H1 (cell line): ENCODE results near the gene NCOA1. TPM values are rescaled to one million over a fixed set of nuclear protein-coding genes. Genes with fewer than 3 reads are reported as not detected.

ENCODE experiments used
- CTCF ChIA-PET: fragments of 300-600 bp; sonication (Branson Sonifier 250); formaldehyde crosslinking; loops from one replicate; lab custom pipeline; 2021; ENCODE audit not compliant: partially characterized antibody; lab: Charles Lee
- POLR2A ChIA-PET: fragments of 300-600 bp; sonication (Branson Sonifier 250); formaldehyde crosslinking; loops from one replicate; lab custom pipeline; 2021; ENCODE audit warnings: inconsistent platforms; ENCODE audit not compliant: partially characterized antibody; lab: Charles Lee
- DNase-seq, 2 experiments: peaks; one replicate each; pipeline versions ENCODE4 v3.0.0 to v3.0.0-alpha.2; 2010 to 2022; ENCODE audit warnings: low spot score in 2 of 2, low read depth in 1 of 2, mixed read lengths in 1 of 2
- FAIRE-seq: peaks from 2 replicates; lab custom pipeline; 2011; peaks lifted over from hg19 to GRCh38; lab: Jason Lieb, UNC
- H2AFZ ChIP-seq: 2 replicates; pipeline ENCODE4 v1.8.1; 2012; ENCODE audit warnings: low read length, inconsistent platforms
- H2AK5ac ChIP-seq: 2 replicates; pipeline ENCODE4 v1.6.1; 2013; ENCODE audit warnings: low read depth, low read length
- H2BK120ac ChIP-seq: replicated peaks from 2 replicates; pipeline ENCODE3; 2013; ENCODE audit warnings: low read depth, low read length, inconsistent platforms
- H2BK12ac ChIP-seq: 2 replicates; pipeline ENCODE4 v1.6.1; 2013; ENCODE audit warnings: low read depth, low read length
- H2BK15ac ChIP-seq: 2 replicates; pipeline ENCODE4 v1.6.1; 2013; ENCODE audit warnings: low read length
- H2BK20ac ChIP-seq: 2 replicates; pipeline ENCODE4 v1.6.1; 2013; ENCODE audit warnings: low read length
- H2BK5ac ChIP-seq: 2 replicates; pipeline ENCODE4 v1.6.1; 2013; ENCODE audit warnings: low read depth, low read length
- H3K14ac ChIP-seq: 2 replicates; pipeline ENCODE4 v1.6.1; 2013; ENCODE audit warnings: inconsistent platforms; ENCODE audit not compliant: insufficient read length
- H3K18ac ChIP-seq: 2 replicates; pipeline ENCODE4 v1.6.1; 2013; ENCODE audit warnings: low read length; ENCODE audit errors: extremely low read depth
- H3K23ac ChIP-seq: 2 replicates; pipeline ENCODE4 v1.6.1; 2013; ENCODE audit warnings: inconsistent platforms; ENCODE audit not compliant: insufficient read length
- H3K23me2 ChIP-seq: 2 replicates; pipeline ENCODE4 v1.6.1; 2013; ENCODE audit warnings: low read depth, low read length
- H3K27ac ChIP-seq: 2 replicates; pipeline ENCODE4 v1.6.1; 2011; ENCODE audit warnings: low read depth, low read length, inconsistent platforms
- H3K27me3 ChIP-seq, 4 experiments: replicated peaks in 1 of 4; 1 replicate in 1 of 4; 2 replicates in 3 of 4; pipeline versions ENCODE4 v1.6.1 to v1.8.1; 2011 to 2013; ENCODE audit warnings: low read length in 3 of 4, mild to moderate bottlenecking in 3 of 4, inconsistent platforms in 2 of 4, mixed read lengths in 2 of 4, moderate library complexity in 1 of 4; ENCODE audit not compliant: control insufficient read depth in 3 of 4, insufficient read depth in 3 of 4; ENCODE audit errors: extremely low read depth in 1 of 4
- H3K36me3 ChIP-seq, 4 experiments: 2 replicates each; pipeline versions ENCODE4 v1.6.1 to v1.8.1; 2011 to 2013; ENCODE audit warnings: mild to moderate bottlenecking in 4 of 4, low read length in 3 of 4, moderate library complexity in 2 of 4, control low read depth in 1 of 4, inconsistent platforms in 1 of 4; ENCODE audit not compliant: insufficient read depth in 4 of 4, control insufficient read depth in 2 of 4
- H3K4ac ChIP-seq: replicated peaks from 2 replicates; pipeline ENCODE3; 2013; ENCODE audit warnings: low read length, low read depth, mixed read lengths, inconsistent platforms; ENCODE audit not compliant: insufficient read length
- H3K4me1 ChIP-seq, 4 experiments: replicated peaks in 1 of 4; 1 replicate in 1 of 4; 2 replicates in 3 of 4; pipeline versions ENCODE4 v1.6.1 to v1.8.1; 2011 to 2013; ENCODE audit warnings: low read length in 3 of 4, inconsistent platforms in 2 of 4, mixed read lengths in 1 of 4; ENCODE audit not compliant: insufficient read depth in 4 of 4, control insufficient read depth in 3 of 4
- H3K4me2 ChIP-seq, 2 experiments: 2 replicates each; pipeline versions ENCODE4 v1.6.1 to v1.8.1; 2011 to 2013; ENCODE audit warnings: low read depth in 2 of 2, low read length in 2 of 2, control low read depth in 1 of 2, inconsistent platforms in 1 of 2, mild to moderate bottlenecking in 1 of 2; ENCODE audit not compliant: insufficient read depth in 1 of 2
- H3K4me3 ChIP-seq, 4 experiments: fragments of 200-600, 300-600 bp in 1 of 4; sonication (generic), shearing (Covaris generic), sonication (Bioruptor Twin) in 1 of 4; 2 replicates each; pipeline versions ENCODE4 v1.5.1 to v1.8.1; 2011 to 2016; ENCODE audit warnings: low read length in 4 of 4, low read depth in 3 of 4, control low read depth in 2 of 4, inconsistent platforms in 2 of 4, mild to moderate bottlenecking in 2 of 4, mixed read lengths in 1 of 4, moderate library complexity in 1 of 4; ENCODE audit not compliant: insufficient read depth in 2 of 4; ENCODE audit errors: extremely low read depth in 1 of 4
- H3K56ac ChIP-seq: replicated peaks from 2 replicates; pipeline ENCODE3; 2013; ENCODE audit warnings: low read depth, mild to moderate bottlenecking, mixed read lengths, low read length, inconsistent platforms; ENCODE audit not compliant: insufficient read length
- H3K79me1 ChIP-seq: 2 replicates; pipeline ENCODE4 v1.6.1; 2013; ENCODE audit warnings: low read depth, low read length, control low read depth
- H3K79me2 ChIP-seq, 2 experiments: 2 replicates each; pipeline versions ENCODE4 v1.6.1 to v1.8.1; 2012 to 2013; ENCODE audit warnings: low read length in 2 of 2, mild to moderate bottlenecking in 2 of 2, inconsistent platforms in 1 of 2; ENCODE audit not compliant: insufficient read depth in 2 of 2, control insufficient read depth in 1 of 2
- H3K9ac ChIP-seq, 4 experiments: replicated peaks in 1 of 4; 1 replicate in 1 of 4; 2 replicates in 3 of 4; pipeline versions ENCODE4 v1.6.1 to v1.8.1; 2011 to 2013; ENCODE audit warnings: low read depth in 3 of 4, low read length in 3 of 4, control low read depth in 2 of 4, mild to moderate bottlenecking in 2 of 4, moderate library complexity in 2 of 4, inconsistent platforms in 1 of 4; ENCODE audit errors: extremely low read depth in 1 of 4
- H3K9me3 ChIP-seq, 2 experiments: 2 replicates each; pipeline versions ENCODE4 v1.6.1 to v1.8.1; 2012 to 2013; ENCODE audit warnings: mild to moderate bottlenecking in 2 of 2, moderate library complexity in 2 of 2, control low read depth in 1 of 2, inconsistent platforms in 1 of 2, low read depth in 1 of 2, low read length in 1 of 2, mixed read lengths in 1 of 2; ENCODE audit not compliant: insufficient read depth in 2 of 2
- H4K20me1 ChIP-seq, 2 experiments: replicated peaks in 1 of 2; 2 replicates each; pipeline versions ENCODE3 to v1.8.1; 2011 to 2013; ENCODE audit warnings: inconsistent platforms in 2 of 2, low read length in 2 of 2, mild to moderate bottlenecking in 1 of 2; ENCODE audit not compliant: insufficient read depth in 2 of 2, control insufficient read depth in 1 of 2
- H4K5ac ChIP-seq: 2 replicates; pipeline ENCODE4 v1.6.1; 2013; ENCODE audit warnings: low read length, low read depth, mixed read lengths, inconsistent platforms; ENCODE audit not compliant: insufficient read length
- H4K8ac ChIP-seq: 2 replicates; pipeline ENCODE4 v1.8.0; 2013; ENCODE audit warnings: mild to moderate bottlenecking, moderate library complexity, low read length, inconsistent platforms; ENCODE audit not compliant: insufficient read depth; ENCODE audit errors: extremely low read depth
- H4K91ac ChIP-seq: replicated peaks from 2 replicates; pipeline ENCODE3; 2013; ENCODE audit warnings: low read length, mixed read lengths, inconsistent platforms; ENCODE audit not compliant: insufficient read length
- BACH1 ChIP-seq: IDR thresholded peaks from 2 replicates; pipeline ENCODE4 v1.6.1; 2012; ENCODE audit warnings: low read length, improper control_type of control experiment
- CHD1 ChIP-seq: IDR thresholded peaks from 2 replicates; pipeline ENCODE4 v1.6.1; 2012; ENCODE audit warnings: low read depth, low read length, improper control_type of control experiment
- FOSL1 ChIP-seq: IDR thresholded peaks from 2 replicates; pipeline ENCODE4 v1.6.1; 2011; ENCODE audit warnings: mild to moderate bottlenecking, low read depth, low read length, moderate library complexity; ENCODE audit not compliant: insufficient read depth
- GABPA ChIP-seq: IDR thresholded peaks from 2 replicates; pipeline ENCODE4 v1.6.1; 2011; ENCODE audit warnings: mild to moderate bottlenecking, low read length, moderate library complexity, borderline replicate concordance; ENCODE audit not compliant: insufficient read depth
- HDAC6 ChIP-seq: IDR thresholded peaks from one replicate; pipeline ENCODE4 v1.7.1; 2012; ENCODE audit warnings: low read depth, mild to moderate bottlenecking, inconsistent platforms, low read length, moderate library complexity
- KDM4A ChIP-seq: IDR thresholded peaks from one replicate; pipeline ENCODE4 v1.7.1; 2012; ENCODE audit warnings: low read depth, mild to moderate bottlenecking, moderate library complexity, low read length, inconsistent platforms; ENCODE audit not compliant: severe bottlenecking
- KDM5A ChIP-seq: fragments of 200-600 bp; IDR thresholded peaks from 2 replicates; pipeline ENCODE4 v1.7.1; 2012; ENCODE audit warnings: mild to moderate bottlenecking, low read length, inconsistent platforms, mixed read lengths
- PHF8 ChIP-seq: fragments of 200-600 bp; sonication (generic); conservative IDR thresholded peaks from 2 replicates; pipeline ENCODE4 v1.7.1; 2012; ENCODE audit warnings: low read depth, mild to moderate bottlenecking, inconsistent platforms, low read length, moderate library complexity
- POLR2AphosphoS5 ChIP-seq: IDR thresholded peaks from 2 replicates; pipeline ENCODE4 v1.6.1; 2011; ENCODE audit warnings: low read depth, low read length
- RAD21 ChIP-seq, 2 experiments: IDR thresholded peaks in 1 of 2; conservative IDR thresholded peaks in 1 of 2; 2 replicates each; pipeline ENCODE4 v1.6.1; 2011; ENCODE audit warnings: low read depth in 2 of 2, low read length in 2 of 2, improper control_type of control experiment in 1 of 2, inconsistent platforms in 1 of 2, mild to moderate bottlenecking in 1 of 2, moderate library complexity in 1 of 2
- RNF2 ChIP-seq: fragments of 200-900, 300-1000 bp; sonication (generic); IDR thresholded peaks from 2 replicates; pipeline ENCODE4 v1.7.1; 2016; ENCODE audit warnings: borderline replicate concordance, low read depth, mild to moderate bottlenecking, antibody characterized with exemption, low read length; ENCODE audit not compliant: poor library complexity, severe bottlenecking; ENCODE audit errors: missing control alignments
- SIN3A ChIP-seq, 2 experiments: IDR thresholded peaks in 1 of 2; conservative IDR thresholded peaks in 1 of 2; 2 replicates each; pipeline ENCODE4 v1.6.1; 2011 to 2012; ENCODE audit warnings: low read length in 2 of 2, improper control_type of control experiment in 1 of 2, low read depth in 1 of 2, mild to moderate bottlenecking in 1 of 2
- SIRT6 ChIP-seq: IDR thresholded peaks from one replicate; pipeline ENCODE4 v1.7.1; 2012; ENCODE audit warnings: low read length, inconsistent platforms
- SRF ChIP-seq: IDR thresholded peaks from 2 replicates; pipeline ENCODE4 v1.6.1; 2011; ENCODE audit warnings: mild to moderate bottlenecking, low read depth, low read length, moderate library complexity
- WGBS, 2 experiments: shearing (Covaris generic) in 1 of 2; methylation state at CpG; one replicate each; pipeline versions ENCODE4 v1.1.6 to v1.1.7; 2013 to 2015; ENCODE audit warnings: low lambda C conversion rate in 2 of 2, mixed read lengths in 2 of 2, inconsistent platforms in 1 of 2, low coverage in 1 of 2, missing lambda C conversion rate in 1 of 2; ENCODE audit not compliant: insufficient replicate concordance in 2 of 2, insufficient coverage in 1 of 2, insufficient read length in 1 of 2; ENCODE audit errors: extremely low coverage in 1 of 2, missing lambda C conversion rate in 1 of 2; 5-methylcytosine and 5-hydroxymethylcytosine counted together
- polyA plus RNA-seq, 7 experiments: library from polyadenylated mRNA; depleted of rRNA in 3 of 7; stranded (reverse) in 5 of 7; unstranded in 2 of 7; fragments of >200 nt in 5 of 7; fragments of 200-250 nt in 2 of 7; gene quantifications; 1 replicate in 5 of 7; 2 replicates in 1 of 7; 4 replicates in 1 of 7; pipeline versions ENCODE4 v1.2.1 to v1.2.3, GENCODE V29; 2011 to 2013; ENCODE audit warnings: missing spikeins in 2 of 7, mixed read lengths in 2 of 7
- total RNA-seq: library from RNA; stranded (reverse); fragmentation: NEBNext Ultra II Directional; extraction: Animal tissue kit (Norgen Biotek cat#: 25700); gene quantifications from 2 replicates; pipeline ENCODE4 v1.2.1, GENCODE V29; 2021

The NCOA1 gene
- total and polyA plus RNA-seq, 2 of the 8 experiments (the other 6 are each of a cell fraction or from before 2014, with no cell fraction given) = 12.8 to 17.9 TPM

- H2BK15ac ChIP-seq = no peak overlapping the region
- H3K4me2 ChIP-seq = no peak overlapping the region
- H3K9ac ChIP-seq = no peak overlapping the region
- no peaks in the 10 kb centered on the region for H4K20me1 ChIP-seq
- DNase-seq (no peak), FAIRE-seq (no peak)
- POLR2A ChIA-PET = no interaction called here
- no peak overlapping the region for H3K56ac ChIP-seq
- H4K8ac ChIP-seq = no peak overlapping the region
- no peak overlapping the region for H4K91ac ChIP-seq
- H2BK20ac ChIP-seq = no peak overlapping the region
- H3K4me1 ChIP-seq = peaks cover 2 to 8% (median 6%) of the 10 kb centered on the region in 4 experiments; a peak in 4 of 7 replicates
- H4K5ac ChIP-seq = no peak overlapping the region
- no peak overlapping the region for H2BK120ac ChIP-seq
- peaks cover 8% of the 10 kb centered on the region for H3K23me2 ChIP-seq
- H3K79me1 ChIP-seq = no peaks in the 10 kb centered on the region
- 94% methylated on average over 3 of the region's 3 CpGs; no CpG with 5 or more reads in 1 of the 2 experiments for WGBS, 2 experiments
- H3K27ac ChIP-seq = no peak overlapping the region
- CTCF ChIA-PET = no interaction called here
- H3K4ac ChIP-seq = no peak overlapping the region
- no peaks in the 10 kb centered on the region for H3K36me3 ChIP-seq
- H2BK12ac ChIP-seq = no peak overlapping the region
- H3K4me3 ChIP-seq = no peak overlapping the region
- no peak overlapping the region for H2AK5ac ChIP-seq
- no peaks in the 10 kb centered on the region for H3K27me3 ChIP-seq
- H2BK5ac ChIP-seq = no peak overlapping the region
- no peaks in the 10 kb centered on the region for H3K79me2 ChIP-seq
- no peak overlapping the region for H3K18ac ChIP-seq
- H2AFZ ChIP-seq = no peak overlapping the region
- H3K14ac ChIP-seq = no peak overlapping the region
- H3K9me3 ChIP-seq = peaks cover 3% of the 10 kb centered on the region in 2 experiments; a peak in 2 of 4 replicates
- no peak overlapping the region for H3K23ac ChIP-seq
- TF ChIP-seq RAD21 (IDR thresholded peaks at IDR 0.05 in 1 of 2, conservative IDR thresholded peaks at IDR 0.05 in 1 of 2; ENCODE audit: low read depth in 2 of 2, low read length in 2 of 2) = no peak
- TF ChIP-seq BACH1 = no peak
- TF ChIP-seq FOSL1 = no peak
- no peak for TF ChIP-seq SIN3A (conservative IDR thresholded peaks at IDR 0.05 in 1 of 2, IDR thresholded peaks at IDR 0.05 in 1 of 2; ENCODE audit: low read depth in 1 of 2, low read length in 2 of 2)
- TF ChIP-seq GABPA = no peak
- TF ChIP-seq POLR2AphosphoS5 = no peak
- no peak for TF ChIP-seq SRF
- TF ChIP-seq HDAC6 = no peak
- TF ChIP-seq PHF8 = no peak
- no peak for TF ChIP-seq CHD1
- no peak for TF ChIP-seq SIRT6
- no peak for TF ChIP-seq RNF2
- no peak for TF ChIP-seq KDM4A
- TF ChIP-seq KDM5A = no peak
Measured at GRCh38 chr2:24485197-24485596, 5.9 kb upstream of the NCOA1 start.
